HG03558 (cell line): ENCODE measurements around the gene ARPC1A.
"Not testable (repeated sequence)": the region's sequence is repeated elsewhere in the genome, so short reads cannot be mapped to it uniquely, and the experiment has no call there.

Experiments used
- ATAC-seq: cut with Tn5 transposase; IDR thresholded peaks from one replicate; pipeline ENCODE4 v1.9.1; 2021; ENCODE audit warnings: moderate number of reproducible peaks; ENCODE audit not compliant: unreplicated experiment; ENCODE audit errors: extremely low read depth

ARPC1A gene

DNA sequence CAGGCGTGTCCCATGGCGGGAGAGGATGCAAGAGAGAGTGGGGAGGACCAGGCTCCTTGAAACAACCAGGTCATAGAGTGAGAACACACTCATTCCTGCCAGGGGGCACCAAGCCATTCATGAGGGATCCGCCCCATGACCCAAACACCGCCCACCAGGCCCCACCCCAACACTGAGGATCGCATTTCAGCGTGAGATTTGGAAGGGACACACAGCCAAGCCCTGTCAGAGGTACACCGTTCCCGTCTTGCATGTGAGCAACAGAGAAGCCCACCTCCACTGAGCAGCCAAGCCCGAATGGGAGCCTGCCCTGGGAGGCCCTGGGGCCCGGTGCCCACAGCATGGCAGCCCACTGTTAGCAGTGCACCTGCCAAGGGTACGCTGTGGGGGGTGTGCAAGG is 40.9 kb downstream of the ARPC1A start:
- no peak for ATAC-seq

DNA sequence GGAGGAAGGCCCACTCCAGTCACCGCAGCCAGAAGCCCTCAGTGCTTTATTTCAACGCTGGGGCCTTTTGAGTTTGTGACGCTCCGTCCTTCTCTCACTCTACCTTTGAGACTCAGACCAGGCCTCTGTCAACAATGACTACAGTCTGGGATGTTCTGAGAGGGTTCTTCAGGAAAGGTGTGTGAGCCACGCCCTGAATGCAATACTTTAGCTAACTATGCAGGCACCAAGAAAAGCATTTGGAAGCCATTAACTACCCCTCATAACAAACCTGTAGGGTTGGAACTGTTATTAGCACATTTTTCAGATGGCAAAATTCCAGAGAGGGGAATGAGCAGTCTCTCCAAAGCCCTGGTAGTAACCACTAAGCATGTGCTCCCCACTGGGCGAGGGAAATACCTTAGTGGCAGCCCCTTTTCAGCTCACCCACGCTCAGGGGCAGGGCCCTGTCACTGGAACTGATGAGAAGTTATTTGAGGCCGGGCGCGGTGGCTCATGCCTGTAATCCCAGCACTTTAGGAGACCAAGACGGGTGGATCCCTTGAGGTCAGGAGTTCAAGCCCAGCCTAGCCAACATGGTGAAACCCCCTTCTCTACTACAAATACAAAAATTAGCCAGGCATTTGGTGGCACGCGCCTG is 43.2 kb downstream of the ARPC1A start:
- no peak for ATAC-seq

DNA sequence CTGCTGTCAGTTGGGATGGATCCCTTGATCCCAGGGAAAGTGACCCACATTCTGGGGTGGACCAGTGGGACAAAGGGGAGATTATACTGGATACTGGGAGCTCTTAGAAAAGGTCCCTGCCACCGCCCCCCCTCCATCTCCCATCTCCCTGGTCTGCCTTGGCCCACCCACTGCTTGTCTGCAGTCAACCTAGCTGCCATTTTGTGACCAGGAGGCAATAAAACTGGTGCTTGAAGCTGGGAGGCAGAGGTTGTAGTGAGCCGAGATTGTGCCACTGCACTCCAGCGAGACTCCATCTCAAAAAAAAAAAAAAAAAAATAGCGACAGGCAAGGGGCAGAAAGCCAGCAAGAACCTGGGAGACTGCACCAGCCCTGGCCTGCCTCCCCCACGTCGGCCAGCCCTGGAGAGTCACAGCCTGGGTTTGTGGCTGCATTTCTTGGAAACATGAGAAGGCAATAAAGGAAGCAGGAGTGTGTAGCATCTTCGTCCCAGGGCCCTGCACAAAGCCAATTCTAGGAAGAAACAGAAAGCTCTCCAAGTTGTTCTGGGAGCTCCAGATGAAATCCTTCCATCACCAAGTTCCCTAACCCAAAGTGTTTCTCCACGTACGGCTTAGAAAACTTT is 44.2 kb downstream of the ARPC1A start:
- ATAC-seq: no peak

DNA sequence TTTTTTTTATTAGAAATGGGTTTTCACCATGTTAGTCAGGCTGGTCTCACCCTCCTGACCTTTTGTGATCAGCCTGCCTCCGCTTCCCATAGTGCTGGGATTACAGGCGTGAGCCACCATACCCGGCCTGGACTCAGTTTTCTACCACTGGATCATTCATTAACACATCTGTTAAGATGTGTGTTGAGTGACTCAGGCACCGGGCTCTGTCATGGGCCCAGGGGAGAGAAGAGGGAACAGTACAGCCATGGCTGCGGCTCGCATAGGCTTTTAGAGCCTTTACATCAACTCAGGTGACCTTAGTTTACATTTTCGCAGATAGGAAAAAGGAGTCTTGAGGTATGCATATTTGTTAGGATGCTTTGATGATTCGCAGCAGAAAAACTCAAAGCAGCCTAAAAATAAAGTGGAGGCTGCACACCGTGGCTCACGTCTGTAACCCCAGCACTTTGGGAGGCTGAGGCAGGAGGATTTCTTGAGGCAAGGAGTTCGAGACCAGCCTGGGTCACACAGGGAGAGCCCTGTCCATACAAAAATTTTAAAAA is 45.8 kb downstream of the ARPC1A start:
- no peak for ATAC-seq

DNA sequence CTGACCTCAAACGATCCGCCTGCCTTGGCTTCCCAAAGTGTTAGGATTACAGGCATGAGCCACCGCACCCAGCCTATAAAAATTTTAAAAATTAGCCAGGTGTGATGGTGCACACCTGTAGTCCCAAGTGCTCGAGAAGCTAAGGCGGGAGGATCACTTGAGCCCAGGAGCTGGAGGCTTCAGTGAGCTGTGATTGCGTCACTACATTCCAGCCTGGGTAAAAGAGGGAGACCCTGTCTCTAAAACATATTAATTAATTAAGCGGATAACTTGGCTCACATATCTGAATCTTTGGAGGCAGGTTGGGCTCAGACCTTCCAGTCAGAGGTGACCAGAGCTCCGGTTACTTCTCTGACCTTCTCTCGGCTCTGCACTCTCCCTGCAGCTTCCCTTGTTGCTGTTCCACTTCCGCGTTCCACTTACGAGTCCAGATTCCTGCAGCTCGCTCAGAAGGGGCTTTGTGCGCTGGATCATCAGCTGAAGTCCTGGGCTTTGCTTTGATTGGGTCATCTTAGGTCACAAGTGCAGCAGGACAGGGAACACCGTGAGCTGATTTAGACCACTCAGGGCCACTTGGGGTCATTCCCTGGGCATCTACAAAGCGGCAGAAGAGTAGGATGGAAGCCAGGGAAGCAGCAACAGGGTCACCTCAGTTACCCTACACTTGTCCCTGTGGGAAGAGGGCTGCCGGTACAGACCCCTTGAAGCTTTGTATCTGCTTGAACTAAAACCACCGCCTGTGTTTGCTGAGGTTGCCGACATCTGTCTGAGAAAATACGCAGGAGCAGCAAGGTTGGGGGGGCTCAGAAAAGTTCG is 46.8 kb downstream of the ARPC1A start:
- no peak for ATAC-seq

DNA sequence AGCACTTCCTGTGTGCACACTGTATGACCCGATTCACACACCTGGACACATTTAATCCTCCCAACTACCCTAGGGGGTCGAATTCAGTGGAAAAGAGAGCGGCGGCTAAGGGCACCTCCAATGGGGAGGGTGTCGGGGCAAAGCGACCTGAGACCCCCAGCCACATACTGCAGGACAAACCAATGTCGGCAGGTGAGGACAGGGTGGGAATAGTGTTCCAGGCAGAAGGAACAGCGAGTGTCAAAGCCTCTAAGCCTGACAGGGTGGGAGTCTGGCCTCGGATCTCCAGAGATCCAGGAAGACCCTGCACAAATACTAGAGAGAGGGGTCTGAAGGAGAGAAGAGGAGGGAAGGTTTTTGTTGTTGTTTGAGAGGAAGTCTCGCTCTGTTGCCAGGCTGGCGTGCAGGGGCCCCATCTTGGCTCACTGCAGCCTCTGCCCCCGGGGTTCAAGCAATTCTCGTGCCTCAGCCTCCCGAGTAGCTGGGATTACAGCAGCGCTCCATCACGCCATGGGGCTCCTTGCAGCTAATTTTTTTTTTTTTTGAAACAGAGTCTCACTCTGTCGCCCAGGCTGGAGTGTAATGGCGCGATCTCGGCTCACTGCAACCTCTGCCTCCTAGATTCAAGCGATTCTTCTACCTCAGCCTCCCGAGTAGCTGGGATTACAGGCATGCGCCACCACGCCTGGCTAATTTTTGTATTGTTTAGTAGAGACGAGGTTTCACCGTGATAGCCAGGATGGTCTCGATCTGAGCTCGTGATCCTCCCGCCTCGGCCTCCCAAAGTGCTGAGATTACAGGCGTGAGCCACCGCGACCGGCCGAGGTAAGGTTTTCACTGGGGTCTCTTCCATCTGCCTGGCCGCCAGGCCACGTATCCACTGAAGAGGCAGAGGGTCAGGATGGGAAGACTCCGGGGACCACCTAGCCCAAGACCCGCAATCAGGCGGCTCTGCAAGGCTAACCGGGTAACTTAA is 47.7 kb downstream of the ARPC1A start:
- ATAC-seq: no peak

DNA sequence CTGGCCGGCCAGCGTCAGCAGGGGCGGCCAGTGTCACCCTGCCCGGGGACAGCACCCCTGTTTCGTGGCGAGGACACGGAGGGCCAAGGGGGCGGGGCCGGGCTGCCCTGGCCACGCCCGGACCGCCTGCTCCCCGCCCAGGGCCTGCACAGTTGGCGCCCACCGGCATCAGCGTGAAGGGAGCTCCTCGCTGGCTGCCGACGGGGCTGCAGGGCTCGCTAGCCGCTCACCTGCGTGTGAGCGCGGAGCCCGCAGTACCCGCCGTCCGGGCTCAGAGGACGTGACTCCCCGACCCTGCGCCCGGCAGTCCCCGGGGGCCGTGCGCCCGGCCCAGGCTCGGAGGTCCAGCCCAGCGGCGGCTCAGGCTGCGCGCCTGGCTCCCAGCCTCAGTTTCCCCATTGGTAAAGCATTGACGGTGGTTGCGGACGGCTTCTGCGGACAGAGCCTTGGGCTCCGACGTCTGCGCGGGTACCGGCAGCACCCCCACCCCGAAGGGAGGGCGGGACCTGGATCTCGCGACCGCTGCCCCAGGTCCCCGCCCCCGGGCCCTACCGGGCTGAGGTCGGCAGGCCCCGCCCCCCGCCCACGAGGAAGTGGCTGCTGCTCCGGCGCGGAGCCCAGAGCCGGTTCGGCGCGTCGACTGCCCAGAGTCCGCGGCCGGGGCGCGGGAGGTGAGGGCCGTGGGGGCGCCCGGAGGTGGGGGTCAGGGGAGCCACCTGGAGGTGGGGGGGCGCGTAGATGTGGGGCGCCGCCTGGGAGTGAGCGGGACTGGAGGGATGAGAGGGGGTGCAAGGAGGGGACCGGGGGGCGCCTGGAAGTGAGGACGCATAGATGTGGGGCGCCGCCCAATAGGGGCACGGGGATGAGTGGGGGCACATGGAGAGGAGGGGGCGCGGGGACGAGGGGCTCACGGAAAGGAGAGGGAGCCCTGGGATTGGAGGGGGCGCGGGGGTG is 48.7 kb downstream of the ARPC1A start, which contains the start of gene ARPC1B:
Gene ARPC1B (plus strand): TSS at position 620 of the 954 bp plus-strand sequence. CDS start 10,985 bp downstream, outside the sequence.
- ATAC-seq: no peak

DNA sequence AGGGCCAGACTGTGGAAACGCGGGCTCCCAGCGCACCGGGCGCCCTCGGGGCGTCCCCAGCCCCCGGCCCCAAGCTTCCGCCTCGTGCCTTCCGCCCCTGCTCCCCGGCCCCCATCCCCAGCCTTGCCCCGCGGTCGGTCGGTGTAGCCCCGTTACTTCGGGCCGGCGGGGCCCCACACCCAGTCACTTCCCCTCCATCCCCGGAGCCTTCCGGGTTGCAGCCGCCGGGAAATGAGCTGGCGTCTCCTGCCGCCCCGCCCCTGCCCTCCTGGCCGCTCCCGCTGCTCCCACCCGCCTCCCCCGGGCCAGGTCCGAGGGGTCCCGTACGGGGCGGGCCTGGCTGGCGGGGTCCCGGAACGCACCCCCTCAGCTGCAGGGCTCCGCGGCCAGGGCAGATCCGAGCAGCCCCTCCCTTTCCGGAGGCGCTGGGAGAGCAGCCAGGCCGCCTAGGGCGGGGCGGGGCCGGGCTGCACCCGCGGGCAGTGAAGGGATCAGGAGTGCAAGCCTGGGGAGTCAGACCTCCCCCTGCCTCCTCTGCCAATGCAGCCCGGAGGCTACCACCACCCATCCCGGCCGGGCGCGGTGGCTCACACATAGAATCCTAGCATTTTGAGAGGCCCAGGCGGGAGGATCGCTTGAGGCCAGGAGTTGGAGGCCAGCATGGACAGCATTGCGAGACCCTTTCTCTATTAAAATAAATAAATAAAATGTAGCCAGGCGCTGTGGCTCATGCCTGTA is 49.5 kb downstream of the ARPC1A start:
- no peak for ATAC-seq

DNA sequence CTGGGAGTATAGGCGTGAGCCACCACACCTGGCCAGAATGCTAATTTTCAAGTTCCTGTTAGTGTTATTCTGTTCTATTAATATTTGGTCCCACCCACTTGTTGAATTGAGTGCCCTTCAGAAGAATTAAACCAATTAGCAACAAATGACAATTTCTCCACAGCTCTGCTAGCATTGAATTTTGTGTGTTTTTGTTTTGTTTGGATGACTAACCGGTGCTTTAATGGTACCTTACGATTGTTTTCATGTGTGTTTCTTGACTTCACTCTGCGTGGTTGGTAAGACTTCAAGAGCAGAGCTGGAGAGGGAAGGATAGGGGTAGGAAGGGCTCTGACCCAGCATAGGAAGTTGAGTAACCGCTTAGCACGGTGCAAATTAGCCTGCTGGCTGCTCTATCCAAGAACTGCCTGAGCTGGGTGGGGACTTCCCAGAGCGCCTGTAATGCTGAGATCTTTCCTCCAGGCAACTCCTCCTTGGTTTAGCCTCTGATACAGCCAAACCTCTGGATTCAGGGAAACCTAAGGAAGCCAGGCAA is 53.4 kb downstream of the ARPC1A start:
- no peak for ATAC-seq

DNA sequence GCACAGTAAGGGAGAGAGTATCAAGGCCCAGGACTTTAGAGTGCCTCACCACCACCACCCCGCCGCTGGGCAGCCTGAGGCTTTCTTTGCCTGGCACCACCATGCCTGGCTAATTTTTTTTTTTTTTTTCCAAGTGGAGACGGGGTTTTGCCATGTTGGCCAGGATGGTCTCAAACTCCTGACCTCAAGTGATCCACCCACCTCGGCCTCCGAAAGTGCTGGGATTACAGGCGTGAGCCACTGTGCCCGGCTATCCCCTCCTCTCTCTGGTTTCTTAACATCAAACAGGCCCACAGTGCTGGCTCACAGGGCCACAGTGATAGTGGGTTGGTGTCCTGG is 54.0 kb downstream of the ARPC1A start:
- ATAC-seq: not testable (repeated sequence)

DNA sequence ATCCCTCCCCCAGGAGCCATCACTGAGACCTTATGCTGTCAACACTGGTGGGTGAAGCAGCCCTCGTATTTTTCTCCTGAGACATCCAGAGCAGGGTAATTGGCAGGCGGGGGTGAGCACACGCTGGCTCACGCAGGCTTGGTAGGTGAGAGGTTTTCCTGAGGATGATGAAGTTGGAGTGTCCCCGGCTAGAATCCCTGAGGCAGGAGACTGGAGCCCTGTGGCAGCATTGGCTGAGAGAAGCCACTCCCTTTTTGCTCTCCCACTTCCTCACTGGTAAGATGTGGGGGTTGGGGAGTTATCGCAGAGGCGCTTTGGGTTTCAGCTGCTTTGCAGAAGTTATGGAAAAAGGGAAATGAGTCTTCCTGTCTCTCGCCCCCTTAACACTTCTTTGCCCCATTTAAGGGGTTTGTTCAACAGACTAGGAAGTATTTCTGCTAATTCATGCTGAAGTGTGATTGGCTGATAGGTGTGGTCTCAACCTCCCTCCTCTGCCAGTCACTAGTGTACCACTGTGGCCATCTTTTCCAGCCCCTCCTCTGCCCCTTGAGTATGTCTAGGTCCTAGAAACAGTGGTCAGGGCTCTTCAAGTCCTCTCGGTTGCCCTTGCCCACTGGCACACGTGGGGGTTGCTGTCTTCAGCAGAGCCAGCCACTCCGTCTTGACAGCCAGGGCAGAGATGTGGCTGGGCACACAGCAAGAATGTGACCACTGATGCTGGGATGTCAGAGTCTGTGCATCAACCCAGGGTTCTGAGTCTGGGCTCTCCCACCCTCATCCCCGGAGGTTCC is 54.5 kb downstream of the ARPC1A start:
- ATAC-seq: no peak

DNA sequence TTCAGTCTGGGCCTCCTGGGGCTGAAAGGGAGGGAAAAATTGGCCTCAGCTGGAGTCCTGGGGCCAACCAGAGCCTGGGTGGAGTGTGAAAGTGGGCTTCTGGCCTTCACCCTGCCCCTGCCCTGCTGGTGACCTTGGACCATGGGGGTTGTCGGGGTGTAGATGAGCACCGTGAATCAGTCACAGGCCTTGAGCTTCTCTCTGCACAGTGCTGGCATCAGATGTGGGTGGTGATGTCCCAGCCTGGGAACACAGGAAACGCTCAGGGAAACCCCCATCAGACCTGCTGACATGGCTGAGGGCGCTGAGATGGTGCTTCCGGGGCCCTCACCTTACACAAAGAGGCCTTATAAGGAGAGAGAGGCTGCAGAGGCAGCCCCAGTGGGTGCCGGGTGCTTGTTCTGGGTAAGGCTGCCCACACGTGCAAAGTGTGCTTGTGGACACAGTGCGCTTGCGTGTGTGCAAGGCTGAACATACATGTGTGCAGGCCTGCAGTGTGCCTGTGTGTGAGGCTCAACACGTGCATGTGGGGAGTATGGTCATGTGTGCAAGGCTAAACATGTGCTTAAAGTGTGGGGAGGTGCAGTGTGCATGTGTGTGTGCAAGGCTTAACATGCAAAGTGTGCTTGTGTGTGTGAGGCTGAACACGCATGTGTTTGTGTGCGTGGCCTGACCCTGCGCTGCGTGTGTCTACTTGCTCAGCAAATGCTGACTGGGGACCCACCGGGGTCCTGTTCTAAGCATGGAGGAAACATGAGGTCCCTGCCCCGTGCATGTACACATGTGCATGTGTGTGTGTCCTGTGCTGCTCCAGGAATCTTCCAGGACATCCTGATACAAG is 55.3 kb downstream of the ARPC1A start:
- ATAC-seq: peak; percentile 46

DNA sequence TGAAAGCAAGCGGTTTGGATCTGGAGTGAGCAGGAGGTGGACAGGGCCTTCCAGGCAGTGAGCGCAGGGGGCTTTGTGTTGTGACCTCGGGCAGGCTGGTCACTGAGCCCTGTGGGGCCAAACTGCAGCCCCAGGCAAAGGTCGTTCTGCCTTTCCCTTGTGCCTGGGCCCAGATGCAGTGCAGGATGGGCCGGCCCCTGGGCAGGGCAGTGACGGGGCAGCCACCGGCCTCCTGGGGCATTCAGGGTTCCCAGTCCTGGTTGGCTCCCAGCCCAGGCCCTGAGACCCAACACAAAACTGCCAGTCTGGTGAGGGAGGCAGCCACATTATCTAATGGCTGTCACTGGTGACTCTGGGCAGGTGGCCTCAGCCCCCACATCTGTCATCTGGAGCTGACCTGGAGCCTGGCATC is 56.0 kb downstream of the ARPC1A start:
- ATAC-seq: no peak

DNA sequence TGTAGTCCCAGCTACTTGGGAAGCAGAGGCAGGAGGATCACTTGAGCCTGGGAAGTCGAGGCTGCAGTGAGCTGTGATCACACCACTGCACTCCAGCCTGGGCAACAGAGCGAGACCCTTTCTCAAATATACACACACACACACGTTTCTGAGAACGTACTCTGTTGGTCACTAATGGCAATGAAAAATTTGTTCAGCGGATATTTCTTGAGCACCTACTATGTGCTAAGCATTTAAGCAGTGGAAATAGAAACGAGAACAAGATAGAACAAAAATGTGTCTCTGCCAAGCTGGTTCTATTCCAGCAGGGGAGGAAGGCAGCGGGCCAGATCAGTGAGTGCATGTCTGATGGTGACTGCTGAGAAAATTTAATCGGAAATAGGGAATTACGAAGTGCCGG is 57.5 kb downstream of the ARPC1A start:
- no peak for ATAC-seq

DNA sequence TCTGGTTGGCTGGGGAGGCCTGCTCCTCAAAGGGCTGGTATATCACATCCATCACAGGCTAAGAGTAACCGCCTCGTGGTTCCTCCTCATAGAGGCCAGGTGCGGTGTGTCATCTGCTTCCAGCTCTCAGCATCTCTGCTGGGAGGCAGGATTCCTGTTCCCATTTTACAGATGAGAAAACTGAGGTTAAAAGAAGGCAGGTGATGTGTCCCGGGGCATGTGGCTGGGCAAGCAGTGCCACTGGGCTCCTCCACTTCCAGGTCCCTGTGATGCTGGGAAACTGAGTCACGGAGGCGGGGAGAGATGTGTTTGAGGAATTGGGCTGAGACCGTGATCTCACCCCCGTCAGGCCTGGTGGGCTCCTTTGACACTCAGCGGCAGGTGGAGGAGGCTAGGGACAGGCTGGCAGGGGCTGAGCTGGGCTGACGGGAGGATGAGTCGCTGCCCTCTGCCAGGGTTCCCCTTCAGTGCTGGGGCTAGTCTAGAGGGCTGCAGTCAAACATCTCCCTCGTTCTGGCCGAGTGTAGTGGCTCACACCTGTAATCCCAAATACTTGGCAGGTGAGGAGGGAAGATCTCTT is 58.2 kb downstream of the ARPC1A start:
- ATAC-seq: no peak

DNA sequence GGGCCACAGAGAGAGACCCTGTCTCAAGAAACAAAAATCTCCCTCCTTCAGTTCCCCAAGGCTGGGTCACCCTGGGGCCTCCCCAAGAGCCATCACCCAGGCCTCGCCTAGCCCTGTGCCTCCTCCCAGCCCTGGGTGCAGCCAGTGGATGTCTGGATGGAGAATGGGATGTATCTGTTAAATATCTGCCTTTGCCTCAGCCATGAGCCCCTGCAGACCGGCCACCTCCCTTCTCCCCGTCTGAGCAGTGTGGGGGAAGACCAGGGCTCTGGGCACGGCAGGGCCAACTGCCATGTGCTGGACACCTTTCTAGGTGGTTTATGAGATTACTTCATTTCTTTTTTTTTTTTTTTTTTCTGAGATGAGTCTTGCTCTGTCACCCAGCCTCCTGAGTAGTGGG is 58.8 kb downstream of the ARPC1A start:
- ATAC-seq: no peak
